Kidney (tissue), 14 donors: ENCODE measurements around the gene ITPK1. TPM values are rescaled to one million over a fixed set of nuclear protein-coding genes. Genes with fewer than 3 reads are reported as not detected.

Experiments used
- DNase-seq, 5 donors: peaks; one replicate each; pipeline ENCODE4 v3.0.0-alpha.2; 2013 to 2020
- FAIRE-seq: peaks from 2 replicates; lab custom pipeline; 2012; peaks lifted over from hg19 to GRCh38; lab: Jason Lieb, UNC
- H3K27ac ChIP-seq, 2 donors: one replicate each; pipeline ENCODE4 v1.7.0; 2013; ENCODE audit warnings: low read depth in 2 of 2, low read length in 2 of 2, inconsistent platforms in 1 of 2
- H3K27me3 ChIP-seq: one replicate; pipeline ENCODE4 v1.7.1; 2013; ENCODE audit warnings: low read length, inconsistent platforms; ENCODE audit not compliant: control insufficient read depth, insufficient read depth
- H3K36me3 ChIP-seq, 3 donors: one replicate each; pipeline versions ENCODE4 v1.7.0 to v1.7.1; 2013; ENCODE audit warnings: low read length in 3 of 3, control low read depth in 1 of 3, inconsistent platforms in 1 of 3; ENCODE audit not compliant: insufficient read depth in 3 of 3, control insufficient read depth in 2 of 3
- H3K4me1 ChIP-seq, 3 donors: one replicate each; pipeline versions ENCODE4 v1.7.0 to v1.7.1; 2013; ENCODE audit warnings: low read length in 3 of 3, inconsistent platforms in 1 of 3, low read depth in 1 of 3; ENCODE audit not compliant: control insufficient read depth in 2 of 3, insufficient read depth in 2 of 3
- H3K4me3 ChIP-seq, 3 donors: one replicate each; pipeline versions ENCODE4 v1.7.0 to v1.8.1; 2013; ENCODE audit warnings: low read length in 3 of 3, control low read depth in 1 of 3, inconsistent platforms in 1 of 3
- H3K9ac ChIP-seq, 3 donors: one replicate each; pipeline versions ENCODE4 v1.7.0 to v1.7.1; 2013; ENCODE audit warnings: low read length in 3 of 3, control low read depth in 1 of 3, inconsistent platforms in 1 of 3
- H3K9me3 ChIP-seq, 3 donors: one replicate each; pipeline versions ENCODE4 v1.7.0 to v1.7.1; 2013; ENCODE audit warnings: low read length in 3 of 3, control low read depth in 1 of 3, inconsistent platforms in 1 of 3; ENCODE audit not compliant: control insufficient read depth in 2 of 3, insufficient read depth in 1 of 3
- CTCF ChIP-seq: IDR thresholded peaks from 3 replicates; pipeline ENCODE4 v1.5.1; 2012; ENCODE audit warnings: mild to moderate bottlenecking, moderate library complexity, borderline replicate concordance; ENCODE audit not compliant: insufficient read depth; ENCODE audit errors: extremely low read depth
- intact Hi-C: fragments of 100-400 bp; cut with DNase I; formaldehyde crosslinking; loops from one replicate; pipeline ENCODE4 v1.11.1; 2022
- polyA plus RNA-seq: library from polyadenylated mRNA; stranded (reverse); fragments of 350-450 nt; fragmentation: Illumina TruSeq; extraction: RNeasy Lipid Tissue Mini Kit (QIAGEN cat#74804); gene quantifications from one replicate; pipeline ENCODE4 v1.2.3, GENCODE V29; 2014; ENCODE audit warnings: low read depth, low replicate concordance; ENCODE audit not compliant: insufficient read depth
- total RNA-seq: library from RNA; stranded (reverse); fragmentation: NEBNext Ultra II Directional; extraction: Animal tissue kit (Norgen Biotek cat#: 25700); gene quantifications from one replicate; pipeline ENCODE4 v1.2.1, GENCODE V29; 2021
- donor health status: control.
- donor health status: control.
- donor health status: control.
- donor health status: control.
- donor health status: control.
- donor health status: DM: yes; HTN: yes; CAD: no.
- donor health status: Normal renal cell carcinoma (clear cell type).

ITPK1 gene
- total and polyA plus RNA-seq, 2 donors from 2014 or later, result 43.6 to 92.0 TPM

- no peaks in the 10 kb centered on the region for H3K36me3 ChIP-seq
- intact Hi-C loops, result no loop called here
- no peak overlapping the region for H3K9ac ChIP-seq
- H3K27ac ChIP-seq, result no peak overlapping the region
- no peak for TF ChIP-seq CTCF
- no peak overlapping the region for H3K4me3 ChIP-seq
- H3K27me3 ChIP-seq, result no peaks in the 10 kb centered on the region
- H3K9me3 ChIP-seq, result peaks cover 0 to 6% (median 0%) of the 10 kb centered on the region in 3 donors
- H3K4me1 ChIP-seq, result no peaks in the 10 kb centered on the region
- DNase-seq, result no peak
- FAIRE-seq, result no peak
Observed at GRCh38 chr14:92897922-92898565, 217.7 kb downstream of the ITPK1 start.

GRCh38 chr14:92895352-92895878, 220.3 kb downstream of the ITPK1 start:
- H3K4me3 ChIP-seq, result no peak overlapping the region
- H3K9ac ChIP-seq, result no peak overlapping the region
- DNase-seq (no peak), FAIRE-seq (no peak)
- TF ChIP-seq CTCF, result no peak
- intact Hi-C loops, result no loop called here
- H3K4me1 ChIP-seq, result no peaks in the 10 kb centered on the region
- H3K27ac ChIP-seq, result no peak overlapping the region
- H3K27me3 ChIP-seq, result no peaks in the 10 kb centered on the region
- H3K9me3 ChIP-seq, result peaks cover 0 to 8% (median 0%) of the 10 kb centered on the region in 3 donors
- no peaks in the 10 kb centered on the region for H3K36me3 ChIP-seq

GRCh38 chr14:92892589-92892988, 223.1 kb downstream of the ITPK1 start:
- H3K9me3 ChIP-seq, result peaks cover 0 to 8% (median 0%) of the 10 kb centered on the region in 3 donors
- DNase-seq (no peak), FAIRE-seq (no peak)
- H3K4me3 ChIP-seq, result no peak overlapping the region
- H3K9ac ChIP-seq, result no peak overlapping the region
- no peaks in the 10 kb centered on the region for H3K27me3 ChIP-seq
- H3K4me1 ChIP-seq, result no peaks in the 10 kb centered on the region
- no peak overlapping the region for H3K27ac ChIP-seq
- H3K36me3 ChIP-seq, result no peaks in the 10 kb centered on the region
- no peak for TF ChIP-seq CTCF
- intact Hi-C loops, result no loop called here
